NCI-H2196 treated with DMSO at 0.1 percent for 48 hours (cell line): ENCODE data around the gene PRAMEF12.
"Not testable (repeated sequence)": the region's sequence is repeated elsewhere in the genome, so short reads cannot be mapped to it uniquely, and the experiment has no call there.

Source experiments
- DNase-seq: peaks from one replicate; lab custom pipeline; 2025; ENCODE audit not compliant: unreplicated experiment; lab: John Stamatoyannopoulos, UW

The PRAMEF12 gene

DNA sequence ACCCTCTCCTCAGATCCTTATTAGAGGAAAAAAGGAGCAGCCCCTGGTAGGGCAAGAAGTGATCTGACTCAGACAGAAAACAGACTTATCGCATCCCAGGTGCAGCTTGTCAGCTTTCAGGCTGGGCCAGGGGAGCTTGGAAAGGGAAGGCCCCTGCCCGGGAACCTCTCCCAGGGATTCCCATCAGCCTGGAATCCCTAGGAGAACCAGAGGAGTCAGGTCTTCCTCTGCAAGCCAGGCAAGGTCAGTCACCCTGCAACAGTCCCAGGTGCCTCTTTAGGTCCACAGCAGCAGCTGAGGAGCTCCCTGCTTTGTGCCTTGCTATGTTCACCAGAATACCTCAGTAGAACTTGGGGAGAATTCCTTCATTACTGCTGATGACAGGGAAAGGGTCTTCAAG is 2.9 kb upstream of the PRAMEF12 start:
- no peak for DNase-seq

DNA sequence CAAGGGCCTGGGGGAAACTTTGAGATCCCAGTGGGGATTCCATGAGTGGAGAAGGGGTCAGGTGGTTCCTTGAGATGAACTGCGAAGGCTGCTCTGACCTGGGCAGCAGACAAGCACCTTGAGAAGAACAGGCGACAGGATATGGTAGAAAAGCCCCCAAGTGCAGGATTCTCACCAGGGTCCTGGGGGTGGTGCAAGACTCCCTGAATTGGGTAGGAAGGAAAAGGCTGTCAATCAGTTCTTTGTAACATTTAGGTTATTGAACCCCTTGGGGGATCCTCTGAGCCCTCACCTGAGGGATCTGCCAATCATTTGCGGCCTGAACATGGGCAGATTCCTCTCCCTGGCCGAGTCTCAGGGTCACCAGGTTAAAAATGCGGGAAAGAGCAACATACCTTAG is 2.4 kb upstream of the PRAMEF12 start:
- no peak for DNase-seq

DNA sequence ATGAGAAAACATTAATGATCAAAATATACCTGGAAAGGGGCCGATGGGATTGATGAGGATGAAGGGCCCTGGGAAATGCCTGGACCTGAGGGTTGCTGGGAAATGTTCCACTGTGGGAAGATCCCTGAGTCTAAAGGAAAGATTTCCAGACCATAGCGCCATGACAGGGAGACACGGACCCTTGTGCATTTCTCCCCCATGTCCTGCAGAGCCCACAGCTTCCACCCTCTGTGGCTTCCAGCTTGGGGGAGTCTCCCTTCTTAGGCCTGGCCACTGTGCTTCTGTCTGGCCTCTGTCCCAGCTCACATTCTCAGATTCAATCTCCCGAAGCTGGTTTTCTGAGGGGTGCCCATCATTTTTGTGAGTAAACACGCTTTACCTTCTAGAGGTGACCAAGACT is 1.0 kb upstream of the PRAMEF12 start:
- no peak for DNase-seq

DNA sequence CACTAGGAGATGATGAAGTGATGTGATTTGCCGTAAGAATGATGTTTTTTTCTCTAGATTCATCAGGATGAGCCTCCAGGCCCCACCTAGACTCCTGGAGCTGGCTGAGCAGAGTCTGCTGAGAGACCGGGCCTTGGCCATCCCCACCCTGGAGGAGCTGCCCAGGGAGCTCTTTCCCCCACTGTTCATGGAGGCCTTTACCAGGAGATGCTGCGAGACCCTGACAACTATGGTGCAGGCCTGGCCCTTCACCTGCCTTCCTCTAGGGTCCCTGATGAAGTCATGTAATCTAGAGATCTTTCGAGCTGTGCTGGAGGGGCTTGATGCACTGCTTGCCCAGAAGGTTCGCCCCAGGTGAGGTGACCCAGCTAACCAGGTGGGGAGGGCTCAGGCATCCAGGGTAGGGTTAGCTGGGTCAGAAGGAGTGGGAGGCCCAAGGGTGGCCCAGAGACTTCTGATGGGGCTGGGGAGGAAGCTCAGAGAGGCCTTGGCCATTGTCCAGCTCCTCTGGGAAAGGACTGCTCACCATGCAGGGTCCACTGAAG is 1.3 kb downstream of the PRAMEF12 start:
- no peak for DNase-seq

DNA sequence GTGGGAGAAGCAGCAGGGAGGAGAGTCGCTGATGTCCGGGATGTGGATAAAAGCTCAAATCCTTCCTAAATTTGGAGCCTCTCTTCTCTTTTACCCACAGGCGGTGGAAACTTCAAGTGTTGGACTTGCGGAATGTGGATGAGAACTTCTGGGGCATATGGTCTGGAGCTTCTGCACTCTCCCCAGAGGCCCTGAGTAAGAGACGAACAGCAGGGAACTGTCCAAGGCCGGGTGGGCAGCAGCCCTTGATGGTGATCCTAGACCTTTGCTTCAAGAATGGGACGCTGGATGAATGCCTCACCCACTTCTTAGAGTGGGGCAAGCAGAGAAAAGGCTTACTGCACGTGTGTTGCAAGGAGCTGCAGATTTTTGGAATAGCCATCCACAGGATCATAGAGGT is 1.9 kb downstream of the PRAMEF12 start:
- no peak for DNase-seq

DNA sequence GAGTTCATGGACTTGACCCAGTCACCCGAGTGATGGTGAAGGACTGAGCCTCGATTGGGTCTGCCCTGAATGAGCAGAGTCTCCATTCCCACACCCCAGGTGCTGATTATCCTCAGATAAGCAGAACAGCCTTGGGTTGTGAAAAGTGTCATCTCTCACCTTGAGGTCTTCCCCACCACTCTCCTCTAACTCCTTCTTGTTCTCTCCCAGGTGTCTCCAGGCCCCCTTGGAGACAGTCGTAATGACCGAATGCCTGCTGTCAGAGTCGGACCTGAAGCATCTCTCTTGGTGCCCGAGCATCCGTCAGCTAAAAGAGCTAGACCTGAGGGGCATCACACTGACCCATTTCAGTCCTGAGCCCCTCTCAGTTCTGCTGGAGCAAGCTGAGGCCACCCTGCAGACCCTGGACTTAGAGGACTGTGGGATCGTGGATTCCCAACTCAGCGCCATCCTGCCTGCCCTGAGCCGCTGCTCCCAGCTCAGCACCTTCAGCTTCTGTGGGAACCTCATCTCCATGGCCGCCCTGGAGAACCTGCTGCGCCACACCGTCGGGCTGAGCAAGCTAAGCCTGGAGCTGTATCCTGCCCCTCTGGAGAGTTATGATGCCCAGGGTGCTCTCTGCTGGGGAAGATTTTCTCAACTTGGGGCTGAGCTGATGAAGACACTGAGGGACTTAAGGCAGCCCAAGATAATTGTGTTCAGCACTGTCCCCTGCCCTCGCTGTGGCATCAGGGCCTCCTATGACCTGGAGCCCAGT is 3.4 kb downstream of the PRAMEF12 start:
- no peak for DNase-seq

DNA sequence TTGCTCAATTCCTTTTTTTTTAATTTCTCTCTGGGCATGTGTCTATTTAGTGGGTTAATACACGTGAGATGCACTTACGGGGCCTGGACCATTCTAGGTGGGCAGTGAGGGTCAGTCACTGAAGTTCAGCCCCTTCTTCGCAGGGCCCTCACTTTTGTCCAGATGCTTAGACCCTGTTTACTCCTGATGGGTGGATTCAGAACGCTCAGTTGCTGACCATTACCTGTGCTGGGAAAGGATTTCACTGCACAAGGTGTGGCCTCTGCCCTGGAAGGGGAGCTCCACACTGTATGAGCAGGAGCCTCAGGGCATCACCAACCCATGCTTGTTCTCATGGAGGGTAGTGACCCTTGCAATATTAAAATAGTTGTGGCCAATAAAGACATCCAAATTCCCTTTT is 4.5 kb downstream of the PRAMEF12 start:
- DNase-seq: no peak

DNA sequence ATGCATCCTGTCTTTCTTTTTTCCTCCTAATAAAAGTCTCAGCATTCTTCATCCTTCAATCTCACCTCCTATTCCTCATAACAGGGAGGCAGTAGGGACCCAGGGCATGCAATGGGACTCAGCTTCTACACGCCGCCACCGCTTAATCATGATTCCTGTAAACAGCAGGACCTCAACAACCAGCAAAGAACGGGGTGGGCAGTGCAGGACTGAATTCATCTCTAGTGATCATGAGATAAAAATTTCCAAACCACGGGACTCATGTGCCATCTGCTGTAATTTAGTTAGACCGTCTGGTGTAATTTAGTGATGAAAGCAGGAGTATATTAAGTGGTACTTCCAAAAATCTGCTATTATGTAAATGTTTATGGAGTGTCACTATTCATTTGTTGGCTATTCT is 5.4 kb downstream of the PRAMEF12 start:
- DNase-seq: no peak

DNA sequence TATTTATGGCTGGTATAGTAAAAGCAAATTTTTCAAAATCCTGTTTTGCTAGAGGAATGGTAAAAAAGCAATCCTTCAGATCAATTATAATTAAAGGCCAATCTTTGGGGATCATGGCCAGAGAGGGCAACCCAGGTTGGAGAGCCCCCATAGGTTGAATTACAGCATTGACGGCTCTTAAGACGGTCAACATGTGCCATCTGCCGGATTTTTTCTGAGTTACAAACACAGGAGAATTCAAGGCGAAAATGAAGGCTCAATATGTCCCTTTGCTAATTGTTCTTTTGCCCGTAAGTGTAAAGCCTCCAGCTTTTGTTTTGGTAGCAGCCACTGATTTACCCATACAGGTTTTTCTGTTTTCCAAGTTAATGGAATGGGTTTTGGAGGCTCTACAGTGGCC is 8.0 kb downstream of the PRAMEF12 start:
- DNase-seq: not testable (repeated sequence)

DNA sequence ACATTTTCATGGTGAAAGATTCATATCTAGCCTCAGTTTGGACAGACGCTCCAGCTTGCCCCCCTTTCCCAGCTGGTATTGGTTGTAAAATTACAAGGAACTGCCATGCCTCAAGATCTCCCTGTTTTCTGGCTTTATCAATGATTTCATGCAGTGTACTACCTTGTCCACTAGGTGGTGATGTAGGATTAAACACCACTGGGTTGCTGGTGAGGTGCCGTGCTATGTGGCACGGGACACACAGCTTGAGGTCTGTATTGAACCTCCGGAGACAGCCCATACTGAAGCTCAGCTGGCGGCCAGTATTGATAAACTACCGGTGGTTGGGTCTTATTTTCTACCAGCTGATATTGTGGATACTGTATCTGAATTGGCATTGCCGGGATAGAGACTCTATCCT is 10.2 kb downstream of the PRAMEF12 start:
- not testable (repeated sequence) for DNase-seq

DNA sequence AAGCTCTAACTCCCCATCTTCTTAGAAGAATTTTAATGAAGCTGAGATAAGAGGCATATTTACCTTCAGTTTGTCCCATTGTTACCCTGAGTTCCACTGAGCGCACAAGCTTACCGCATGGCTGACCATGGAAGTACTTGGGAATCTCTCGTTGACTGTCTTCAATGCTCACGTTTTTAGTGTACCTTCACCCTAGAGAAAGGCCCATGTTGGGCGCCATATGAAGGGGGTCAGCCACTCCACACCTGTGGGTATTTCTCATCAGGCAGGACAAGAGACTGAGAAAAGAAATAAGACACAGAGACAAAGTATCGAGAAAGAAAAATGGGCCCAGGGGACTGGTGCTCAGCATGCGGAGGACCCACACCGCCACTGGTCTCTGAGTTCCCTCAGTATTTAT is 11.2 kb downstream of the PRAMEF12 start:
- DNase-seq: not testable (repeated sequence)

DNA sequence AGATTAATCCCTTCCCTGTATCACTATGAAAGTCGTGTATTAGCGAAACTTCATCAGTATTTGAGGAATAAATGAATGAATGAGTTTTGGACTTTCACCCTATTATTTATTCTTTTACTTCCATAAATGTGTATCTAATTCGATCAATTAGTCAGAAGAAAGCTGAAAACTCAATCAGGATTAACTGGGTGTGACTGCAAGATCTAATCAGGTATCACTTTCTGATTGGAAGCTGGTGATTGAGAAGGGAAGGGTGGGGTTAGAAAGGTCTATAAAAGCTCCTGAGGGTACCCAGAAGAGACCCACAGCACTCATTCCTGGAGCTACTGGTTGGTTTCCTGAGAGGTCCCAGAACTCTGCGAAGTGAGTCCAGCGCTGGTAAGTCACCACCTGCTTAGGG is 17.6 kb downstream of the PRAMEF12 start, which contains the start of gene PRAMEF1:
Gene PRAMEF1 (plus strand): TSS at position 301 of the 400 bp plus-strand sequence. CDS start 1,831 bp downstream, outside the sequence.
- not testable (repeated sequence) for DNase-seq

DNA sequence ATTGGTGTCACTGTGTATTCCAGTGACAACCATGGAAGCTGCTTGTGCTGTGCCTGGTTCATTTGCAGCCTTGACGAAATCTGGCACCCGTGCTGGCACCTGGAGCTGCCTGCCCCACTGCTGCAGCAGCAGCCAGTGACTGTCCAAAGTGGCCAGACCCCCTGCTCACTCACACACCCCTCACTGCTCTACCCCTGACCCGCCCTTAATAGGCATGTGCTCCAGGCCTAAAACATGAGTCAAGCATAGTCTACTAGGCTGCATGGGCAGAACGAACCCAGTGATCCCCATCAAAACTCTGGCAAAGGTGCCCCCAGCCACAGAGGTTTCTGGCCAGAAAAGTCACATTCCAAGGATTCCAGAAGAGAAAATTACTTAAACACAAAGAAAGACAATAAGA is 25.4 kb downstream of the PRAMEF12 start:
- DNase-seq: no peak

DNA sequence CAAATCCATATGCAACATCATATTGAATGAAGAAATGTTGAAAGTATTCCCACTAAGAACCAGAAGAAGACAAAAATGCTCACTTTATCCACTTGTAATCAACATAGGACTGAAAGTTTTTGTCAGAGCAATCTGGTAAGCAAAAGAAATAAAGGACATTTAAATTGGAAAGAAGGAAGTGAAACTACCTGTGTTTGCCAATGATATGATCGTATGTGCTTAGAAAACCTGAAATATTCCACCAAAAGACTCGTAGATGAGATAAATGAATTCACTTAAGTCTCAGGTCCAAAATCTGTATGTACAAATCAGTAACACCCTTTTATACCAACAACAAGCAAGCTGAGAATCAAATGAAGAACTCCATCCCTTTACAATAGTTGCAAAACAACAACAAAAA is 26.2 kb downstream of the PRAMEF12 start:
- DNase-seq: no peak

DNA sequence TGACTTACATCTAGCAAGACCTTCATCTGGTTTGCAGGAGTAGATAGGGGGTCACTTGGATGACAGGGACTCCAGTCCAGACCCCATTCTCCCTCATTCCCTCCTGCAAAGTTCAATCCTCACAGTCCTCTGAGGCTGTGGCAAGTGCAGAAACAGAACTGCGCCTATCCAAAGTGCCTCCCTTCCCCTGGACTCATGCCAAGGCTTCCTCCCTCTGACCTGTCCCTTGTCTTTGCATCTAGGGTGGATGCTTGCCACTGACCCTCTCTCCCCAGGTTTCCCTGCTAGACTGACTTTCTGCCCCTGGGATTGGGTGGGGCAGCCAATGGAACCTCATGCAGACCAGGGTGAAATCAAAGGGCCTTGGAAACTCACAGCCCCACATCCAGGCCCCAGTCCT is 36.4 kb downstream of the PRAMEF12 start:
- DNase-seq: no peak

DNA sequence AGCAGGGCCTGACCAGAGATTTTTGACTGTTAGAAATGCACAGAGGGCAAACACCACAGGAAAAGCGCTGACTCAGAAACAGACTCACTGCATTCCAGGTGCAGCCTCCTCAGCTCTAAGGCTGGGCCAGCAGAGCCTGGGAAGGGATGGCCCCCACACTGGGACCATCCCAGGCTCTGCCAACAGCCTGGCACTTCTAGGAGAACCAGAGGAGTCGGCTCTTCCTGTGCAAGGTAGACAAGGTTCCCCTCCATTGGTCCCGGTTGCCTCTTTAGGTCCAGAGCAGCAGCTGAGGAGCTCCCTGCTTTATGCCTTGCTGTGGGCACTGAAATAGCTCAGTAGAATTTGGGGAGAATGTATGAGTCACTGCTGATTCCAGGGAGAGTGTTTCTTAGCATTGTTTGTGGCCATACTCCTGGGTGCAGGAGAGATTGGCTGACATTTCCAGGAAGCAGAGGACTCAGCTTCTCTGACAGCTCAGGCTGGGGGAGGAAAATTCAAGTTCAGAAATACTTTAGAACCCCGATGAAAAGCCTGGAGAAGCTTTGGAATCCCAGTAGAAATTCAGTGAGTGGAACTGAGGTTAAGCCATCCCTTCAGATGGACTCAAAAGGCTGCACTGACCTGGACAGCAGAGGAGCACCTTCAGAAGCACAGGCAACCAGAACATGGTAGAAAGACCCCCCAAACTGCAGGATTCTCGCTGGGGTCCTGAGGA is 37.3 kb downstream of the PRAMEF12 start:
- no peak for DNase-seq

DNA sequence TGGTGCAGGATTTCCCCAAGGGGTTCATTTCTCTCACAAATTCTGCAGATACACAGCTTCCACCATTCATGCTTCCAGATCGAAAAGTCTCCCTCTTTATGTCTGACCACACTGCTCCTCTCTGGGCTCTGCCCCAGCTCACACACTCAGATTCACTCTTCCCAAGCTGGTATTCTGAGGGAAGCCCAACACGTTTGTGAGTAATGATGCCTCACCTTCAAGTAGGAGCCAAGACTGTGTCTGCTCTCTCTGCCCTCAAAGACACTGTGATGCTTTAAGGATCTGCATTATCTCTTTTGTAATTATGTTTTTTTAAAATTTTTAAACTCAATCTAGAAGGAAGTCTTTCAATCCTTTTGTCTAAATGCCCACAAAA is 37.9 kb downstream of the PRAMEF12 start:
- DNase-seq: no peak

DNA sequence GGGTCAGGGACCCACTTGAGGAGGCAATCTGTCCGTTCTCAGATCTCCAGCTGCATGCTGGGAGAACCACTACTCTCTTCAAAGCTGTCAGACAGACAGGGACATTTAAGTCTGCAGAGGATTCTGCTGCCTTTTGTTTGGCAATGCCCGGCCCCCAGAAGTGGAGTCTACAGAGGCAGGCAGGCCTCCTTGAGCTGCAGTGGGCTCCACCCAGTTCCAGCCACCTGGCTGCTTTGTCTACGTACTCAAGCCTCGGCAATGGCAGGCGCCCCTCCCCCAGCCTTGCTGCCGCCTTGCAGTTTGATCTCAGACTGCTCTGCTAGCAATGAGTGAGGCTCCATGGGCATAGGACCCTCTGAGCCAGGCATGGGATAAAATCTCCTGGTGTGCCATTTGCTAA is 45.5 kb downstream of the PRAMEF12 start:
- DNase-seq: not testable (repeated sequence)
